Osteoblast (primary cell): Measurements from ENCODE around the gene HSFX4. TPM values are rescaled to one million over a fixed set of nuclear protein-coding genes. Genes with fewer than 3 reads are reported as not detected.

Experiments
- DNase-seq: peaks from one replicate; pipeline ENCODE4 v3.0.0; 2011; ENCODE audit warnings: low spot score, mixed read lengths; ENCODE audit not compliant: insufficient read length; ENCODE audit errors: missing footprints
- H2AFZ ChIP-seq: 2 replicates; pipeline ENCODE4 v1.6.0; 2011; ENCODE audit warnings: mild to moderate bottlenecking, low read length
- H3K27ac ChIP-seq: 2 replicates; pipeline ENCODE4 v1.5.1; 2011; ENCODE audit warnings: mild to moderate bottlenecking, low read depth, low read length, moderate library complexity
- H3K27me3 ChIP-seq: 2 replicates; pipeline ENCODE4 v1.6.0; 2012; ENCODE audit warnings: mild to moderate bottlenecking, control low read depth, inconsistent platforms, low read length, moderate library complexity; ENCODE audit not compliant: insufficient read depth
- H3K36me3 ChIP-seq: 2 replicates; pipeline ENCODE4 v1.5.1; 2011; ENCODE audit warnings: mild to moderate bottlenecking, low read length, control low read depth, moderate library complexity; ENCODE audit not compliant: insufficient read depth
- H3K4me1 ChIP-seq: 2 replicates; pipeline ENCODE4 v1.5.1; 2011; ENCODE audit warnings: mild to moderate bottlenecking, low read length, control low read depth, moderate library complexity; ENCODE audit not compliant: insufficient read depth
- H3K4me2 ChIP-seq: 2 replicates; pipeline ENCODE4 v1.6.0; 2011; ENCODE audit warnings: mild to moderate bottlenecking, low read length; ENCODE audit not compliant: insufficient read depth
- H3K4me3 ChIP-seq: fragments of 200-600 bp; sonication (generic); 3 replicates; pipeline ENCODE4 v1.5.1; 2012; ENCODE audit warnings: mild to moderate bottlenecking, low read length, inconsistent platforms; ENCODE audit not compliant: insufficient read depth
- H3K79me2 ChIP-seq: 2 replicates; pipeline ENCODE4 v1.6.0; 2012; ENCODE audit warnings: mild to moderate bottlenecking, low read length, control low read depth, inconsistent platforms; ENCODE audit not compliant: insufficient read depth
- H3K9me3 ChIP-seq: 2 replicates; pipeline ENCODE4 v1.5.1; 2011; ENCODE audit warnings: low read depth, low read length, control low read depth
- H4K20me1 ChIP-seq: 2 replicates; pipeline ENCODE4 v1.6.0; 2012; ENCODE audit warnings: mild to moderate bottlenecking, low read length, control low read depth; ENCODE audit not compliant: insufficient read depth
- total RNA-seq: library from RNA; depleted of rRNA; stranded (reverse); fragments of >200 nt; gene quantifications from 2 replicates; pipeline ENCODE4 v1.2.3, GENCODE V29; 2012
- TF ChIP-seq, protein P1 (sequence below): IDR thresholded peaks from 2 replicates; pipeline ENCODE4 v1.5.1; 2011; ENCODE audit warnings: mild to moderate bottlenecking, low read depth, low read length, moderate library complexity; ENCODE audit errors: extremely low read depth

The HSFX4 gene
- total RNA-seq, 1 donor: not detected

DNA sequence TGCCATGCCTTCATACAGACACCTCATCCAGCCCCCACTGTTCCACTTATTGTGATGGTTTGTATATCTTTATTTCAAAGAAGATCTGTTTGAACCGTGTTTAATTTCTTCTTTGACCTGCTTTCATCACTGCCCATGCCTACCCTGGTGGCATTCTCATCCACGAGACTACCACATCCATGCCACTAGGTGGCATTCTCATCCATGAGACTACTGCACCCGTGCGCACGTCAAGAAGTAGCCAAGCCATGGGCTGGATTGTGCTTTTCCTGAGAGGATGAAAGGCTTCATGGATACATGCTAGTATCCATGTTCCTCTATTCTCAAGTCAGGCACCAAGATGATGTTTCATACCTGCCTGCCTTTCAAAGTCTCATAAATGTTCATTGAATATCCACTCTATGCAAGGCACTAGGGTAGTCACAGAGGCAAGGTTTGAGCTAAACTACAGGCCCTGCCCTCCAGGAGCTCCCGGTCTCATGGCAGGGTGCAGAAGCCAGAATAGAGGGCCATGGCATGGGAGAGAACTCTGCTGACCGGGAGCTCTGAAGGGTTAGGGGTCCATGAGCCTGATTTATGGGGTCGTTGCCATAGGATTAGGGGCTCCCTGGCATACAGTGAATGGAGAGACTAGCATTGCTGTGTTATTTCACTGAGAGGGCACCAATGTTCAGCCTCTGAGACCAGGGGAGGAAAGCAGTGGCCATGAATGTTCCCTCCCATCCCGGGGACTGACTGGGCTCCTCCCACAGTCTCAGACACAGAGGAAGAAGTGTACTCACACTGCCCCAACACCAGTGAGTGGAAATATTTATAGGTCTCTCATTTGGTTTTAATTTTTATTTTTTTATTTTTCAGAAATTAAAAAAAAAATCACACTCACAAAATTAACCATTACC, 33.7 kb downstream of the HSFX4 start:
- Histone ChIP-seq H3K4me1 (no peaks in the 10 kb centered on the region), H3K9me3 (no peaks in the 10 kb centered on the region), H3K27ac (no peak overlapping the region), H3K79me2 (no peaks in the 10 kb centered on the region), H4K20me1 (no peaks in the 10 kb centered on the region), H2AFZ (no peak overlapping the region), H3K27me3 (no peaks in the 10 kb centered on the region), H3K36me3 (no peaks in the 10 kb centered on the region), H3K4me2 (no peak overlapping the region), H3K4me3 (no peak overlapping the region)
- TF ChIP-seq, protein P1, sequence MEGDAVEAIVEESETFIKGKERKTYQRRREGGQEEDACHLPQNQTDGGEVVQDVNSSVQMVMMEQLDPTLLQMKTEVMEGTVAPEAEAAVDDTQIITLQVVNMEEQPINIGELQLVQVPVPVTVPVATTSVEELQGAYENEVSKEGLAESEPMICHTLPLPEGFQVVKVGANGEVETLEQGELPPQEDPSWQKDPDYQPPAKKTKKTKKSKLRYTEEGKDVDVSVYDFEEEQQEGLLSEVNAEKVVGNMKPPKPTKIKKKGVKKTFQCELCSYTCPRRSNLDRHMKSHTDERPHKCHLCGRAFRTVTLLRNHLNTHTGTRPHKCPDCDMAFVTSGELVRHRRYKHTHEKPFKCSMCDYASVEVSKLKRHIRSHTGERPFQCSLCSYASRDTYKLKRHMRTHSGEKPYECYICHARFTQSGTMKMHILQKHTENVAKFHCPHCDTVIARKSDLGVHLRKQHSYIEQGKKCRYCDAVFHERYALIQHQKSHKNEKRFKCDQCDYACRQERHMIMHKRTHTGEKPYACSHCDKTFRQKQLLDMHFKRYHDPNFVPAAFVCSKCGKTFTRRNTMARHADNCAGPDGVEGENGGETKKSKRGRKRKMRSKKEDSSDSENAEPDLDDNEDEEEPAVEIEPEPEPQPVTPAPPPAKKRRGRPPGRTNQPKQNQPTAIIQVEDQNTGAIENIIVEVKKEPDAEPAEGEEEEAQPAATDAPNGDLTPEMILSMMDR: peak; percentile 81
- peak; percentile 30 for DNase-seq

DNA sequence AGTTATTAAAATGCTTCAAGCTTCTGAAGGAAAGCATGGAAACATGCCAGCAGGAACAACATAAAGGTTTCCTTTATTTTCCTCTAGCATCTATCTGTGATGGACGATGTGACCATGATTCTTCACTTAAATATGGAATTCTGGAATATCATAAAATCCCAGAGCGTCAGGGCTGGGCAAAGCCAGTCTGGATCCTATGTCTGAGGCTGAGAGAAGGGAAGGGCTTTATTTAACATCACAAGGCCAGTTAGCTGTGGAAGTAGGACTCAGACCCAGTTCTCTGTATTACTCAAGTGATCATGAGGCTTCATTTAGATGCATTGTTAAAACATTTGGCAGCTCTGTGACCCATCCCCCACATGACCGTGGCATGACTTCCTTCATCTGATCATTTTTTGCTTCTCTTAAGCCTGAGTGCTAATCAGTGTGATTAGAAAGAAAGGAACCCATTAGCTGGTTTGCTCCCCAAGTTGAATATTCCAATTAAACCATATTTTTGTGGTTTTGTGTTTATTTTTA, 49.8 kb downstream of the HSFX4 start:
- TF ChIP-seq, protein P1: no peak

More for the DNA sequence above, 49.8 kb downstream of the HSFX4 start:
- Histone ChIP-seq H3K79me2 (no peaks in the 10 kb centered on the region), H2AFZ (no peak overlapping the region), H4K20me1 (no peaks in the 10 kb centered on the region), H3K4me3 (no peak overlapping the region), H3K36me3 (no peaks in the 10 kb centered on the region), H3K27ac (no peak overlapping the region), H3K9me3 (no peaks in the 10 kb centered on the region), H3K4me1 (no peaks in the 10 kb centered on the region), H3K27me3 (no peaks in the 10 kb centered on the region), H3K4me2 (no peak overlapping the region)
- DNase-seq: no peak

Other genes with a start within 250 kb of the HSFX4 start
- not detected in 2 replicates for gene MAGEA11, start 217.5 kb upstream of the HSFX4 start, total RNA-seq
- 0.36 and 0.59 TPM in 2 replicates for gene HSFX1, start 155.5 kb upstream of the HSFX4 start, total RNA-seq
- not detected in 2 replicates for gene MAGEA9, start 147.6 kb upstream of the HSFX4 start, total RNA-seq
- gene MAGEA8, start 48.4 kb upstream of the HSFX4 start, total RNA-seq: not detected in 2 replicates
- gene EOLA2, start 8.9 kb downstream of the HSFX4 start, total RNA-seq: 18.5 and 18.9 TPM in 2 replicates